ENCODE measurements around the gene AMFR.

GRCh38 chr16:56312556-56312955, 112.8 kb downstream of the AMFR start:
- no peak for TF ChIP-seq REST (IDR thresholded peaks at IDR 0.05; ENCODE audit: low read depth)
- no peak for TF ChIP-seq CTCF (IDR thresholded peaks at IDR 0.05 in 2 of 3, conservative IDR thresholded peaks at IDR 0.05 in 1 of 3; ENCODE audit: borderline replicate concordance in 1 of 3, insufficient read depth in 1 of 3, low read depth in 2 of 3, low read length in 2 of 3)
- no peak for TF ChIP-seq TCF7L2 (IDR thresholded peaks at IDR 0.05; ENCODE audit: borderline replicate concordance, extremely low read depth, insufficient read depth, insufficient read length)
- TF ChIP-seq EZH2 (IDR thresholded peaks at IDR 0.05): no peak
- TF ChIP-seq EZH2phosphoT487 (IDR thresholded peaks at IDR 0.05; ENCODE audit: borderline replicate concordance): no peak
- TF ChIP-seq POLR2AphosphoS5 (IDR thresholded peaks at IDR 0.05; ENCODE audit: low read depth, low read length): no peak
- no peak for TF ChIP-seq YY1 (IDR thresholded peaks at IDR 0.05; ENCODE audit: extremely low read depth, insufficient replicate concordance, low read depth, low read length)

All from HCT116 (cell line).